HG02981 (cell line): ENCODE measurements around the gene EVPL.
"Not testable (repeated sequence)": the region's sequence is repeated elsewhere in the genome, so short reads cannot be mapped to it uniquely, and the experiment has no call there.

Experiments
- ATAC-seq: cut with Tn5 transposase; IDR thresholded peaks from one replicate; pipeline ENCODE4 v1.9.1; 2021; ENCODE audit warnings: mild to moderate bottlenecking, moderate library complexity; ENCODE audit not compliant: unreplicated experiment

Gene EVPL

DNA sequence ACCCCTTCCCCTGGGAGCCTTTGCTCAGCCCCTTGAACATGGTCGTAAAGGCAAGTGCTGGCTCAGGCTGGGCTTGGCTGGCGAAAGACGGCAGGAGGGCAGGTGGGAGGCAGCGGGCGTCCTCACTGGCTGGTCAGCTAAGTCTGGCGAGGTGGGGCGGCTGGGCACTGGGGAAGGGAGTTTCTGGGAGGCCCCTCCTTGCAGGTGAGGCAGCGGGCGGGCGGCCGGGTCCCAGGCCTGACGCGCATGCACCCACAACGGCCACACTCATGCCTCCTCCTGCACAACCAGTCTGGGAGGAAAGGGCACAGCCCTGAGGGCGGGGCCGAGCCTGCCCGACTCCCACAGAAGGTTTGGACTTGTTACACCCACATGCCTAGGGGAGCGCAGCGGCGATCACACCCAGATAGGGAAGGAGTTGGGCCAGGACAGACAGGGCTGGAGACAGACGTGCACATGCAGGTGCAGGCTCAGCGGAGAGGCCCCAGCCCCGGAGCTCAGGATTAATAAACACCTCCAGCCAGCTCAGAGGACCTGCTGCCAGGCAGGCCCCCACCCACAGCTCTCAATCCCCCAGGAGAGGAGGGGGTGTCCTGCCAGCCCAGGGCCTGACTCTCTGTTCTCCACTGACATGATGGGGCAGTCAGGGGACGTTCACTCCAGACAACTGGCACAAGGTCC is at the start of gene EVPL:
EVPL (minus strand) TSS at position 148 of the 681 bp plus-strand sequence; CDS start at position 40, 108 bp downstream.
- ATAC-seq: no peak

DNA sequence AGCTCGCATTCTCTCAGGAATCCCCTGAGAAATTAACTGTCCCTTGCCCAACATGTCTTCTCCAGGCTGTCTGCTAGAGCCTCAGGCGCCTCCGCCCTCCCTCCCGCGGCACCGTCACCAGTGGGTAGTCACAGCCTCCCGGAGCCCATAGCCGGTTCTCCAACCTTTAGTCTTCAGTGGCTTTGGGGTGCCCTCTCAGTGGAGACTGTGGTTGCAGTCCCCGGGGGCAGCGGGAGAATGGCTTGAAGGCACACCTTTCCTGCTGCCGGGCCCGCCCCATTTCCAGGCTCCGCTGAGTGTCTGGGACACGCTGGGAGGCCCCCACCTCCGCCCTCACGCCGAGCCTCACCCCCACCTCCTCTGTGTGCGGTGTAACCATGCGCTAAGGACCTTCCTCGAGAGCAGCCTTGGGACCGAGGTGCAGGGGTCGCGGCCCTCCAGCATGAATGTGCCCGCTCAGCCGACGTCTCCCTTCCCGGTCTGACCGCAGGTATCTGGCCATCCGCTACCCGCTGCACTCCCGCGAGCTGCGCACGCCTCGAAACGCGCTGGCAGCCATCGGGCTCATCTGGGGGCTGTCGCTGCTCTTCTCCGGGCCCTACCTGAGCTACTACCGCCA is 49.1 kb upstream of the EVPL start:
- ATAC-seq: no peak

DNA sequence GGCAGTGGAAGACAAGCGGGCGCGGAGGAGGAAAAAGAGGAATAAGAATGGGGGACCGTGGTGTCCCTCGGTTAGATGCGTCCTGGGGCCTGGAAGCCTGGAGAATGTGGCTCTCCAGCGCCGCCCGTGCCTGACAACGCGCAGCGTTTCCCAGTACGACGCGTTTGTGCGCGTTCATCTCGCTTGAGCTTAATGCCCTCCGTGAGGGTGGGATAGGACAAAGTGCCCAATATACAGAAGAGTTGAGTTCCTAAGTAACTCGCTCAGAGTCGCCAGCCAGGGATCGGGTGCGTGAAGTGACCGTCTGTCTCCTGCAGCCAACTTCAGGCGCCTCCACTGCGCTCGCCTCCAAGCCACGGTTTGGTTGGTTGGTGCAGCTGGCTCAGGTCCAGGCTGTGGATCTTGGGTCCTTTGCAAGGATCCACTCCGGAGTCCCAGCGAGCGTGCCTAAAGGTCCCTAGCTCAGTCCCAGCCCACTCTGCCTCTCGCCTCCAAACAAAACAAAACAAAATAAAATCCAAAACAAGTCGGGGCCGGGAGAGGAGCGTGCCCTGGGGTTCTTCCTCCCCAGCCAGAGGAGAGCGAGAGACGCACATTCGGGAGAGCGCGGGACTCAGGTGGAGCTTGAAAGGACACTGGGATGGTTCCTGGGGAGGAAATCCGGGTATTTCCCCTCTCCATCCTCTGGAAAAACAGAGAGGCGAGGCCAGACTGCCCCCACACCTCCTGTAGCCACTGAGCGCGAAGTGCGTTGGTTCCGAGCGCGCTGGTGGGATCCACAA is 48.4 kb upstream of the EVPL start:
- no peak for ATAC-seq

DNA sequence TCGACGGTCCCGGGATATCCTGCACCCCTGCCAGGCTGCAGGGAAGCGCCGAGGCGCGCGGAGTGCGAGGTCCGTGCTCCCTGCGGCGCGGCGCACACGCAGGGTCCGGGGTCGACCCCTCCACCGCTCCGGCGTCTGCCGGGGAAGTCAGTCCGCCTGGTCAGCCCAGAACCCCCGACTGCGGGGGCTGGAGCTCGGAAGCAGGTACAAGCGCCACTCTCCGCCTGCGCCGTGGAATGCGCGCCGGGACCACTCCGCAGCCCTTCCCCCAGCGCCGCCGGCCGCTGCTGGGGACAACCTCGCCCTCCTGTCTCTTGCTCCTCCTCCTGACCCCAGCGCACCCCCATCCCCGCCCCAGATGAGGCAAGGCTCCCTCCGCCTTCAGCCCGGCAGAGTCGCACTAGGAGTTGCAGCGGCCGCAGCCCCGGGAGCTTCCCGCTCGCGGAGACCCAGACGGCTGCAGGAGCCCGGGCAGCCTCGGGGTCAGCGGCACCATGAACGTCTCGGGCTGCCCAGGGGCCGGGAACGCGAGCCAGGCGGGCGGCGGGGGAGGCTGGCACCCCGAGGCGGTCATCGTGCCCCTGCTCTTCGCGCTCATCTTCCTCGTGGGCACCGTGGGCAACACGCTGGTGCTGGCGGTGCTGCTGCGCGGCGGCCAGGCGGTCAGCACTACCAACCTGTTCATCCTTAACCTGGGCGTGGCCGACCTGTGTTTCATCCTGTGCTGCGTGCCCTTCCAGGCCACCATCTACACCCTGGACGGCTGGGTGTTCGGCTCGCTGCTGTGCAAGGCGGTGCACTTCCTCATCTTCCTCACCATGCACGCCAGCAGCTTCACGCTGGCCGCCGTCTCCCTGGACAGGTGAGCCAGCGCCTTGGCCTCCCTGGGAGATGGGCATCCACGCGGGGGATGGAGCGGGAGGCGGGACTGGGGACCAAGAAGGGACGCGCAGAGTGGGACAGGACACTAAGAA is 47.6 kb upstream of the EVPL start, which contains the start of gene GALR2:
GALR2 (plus strand) TSS at position 392 of the 974 bp plus-strand sequence; CDS start at position 495, 103 bp downstream.
- no peak for ATAC-seq

DNA sequence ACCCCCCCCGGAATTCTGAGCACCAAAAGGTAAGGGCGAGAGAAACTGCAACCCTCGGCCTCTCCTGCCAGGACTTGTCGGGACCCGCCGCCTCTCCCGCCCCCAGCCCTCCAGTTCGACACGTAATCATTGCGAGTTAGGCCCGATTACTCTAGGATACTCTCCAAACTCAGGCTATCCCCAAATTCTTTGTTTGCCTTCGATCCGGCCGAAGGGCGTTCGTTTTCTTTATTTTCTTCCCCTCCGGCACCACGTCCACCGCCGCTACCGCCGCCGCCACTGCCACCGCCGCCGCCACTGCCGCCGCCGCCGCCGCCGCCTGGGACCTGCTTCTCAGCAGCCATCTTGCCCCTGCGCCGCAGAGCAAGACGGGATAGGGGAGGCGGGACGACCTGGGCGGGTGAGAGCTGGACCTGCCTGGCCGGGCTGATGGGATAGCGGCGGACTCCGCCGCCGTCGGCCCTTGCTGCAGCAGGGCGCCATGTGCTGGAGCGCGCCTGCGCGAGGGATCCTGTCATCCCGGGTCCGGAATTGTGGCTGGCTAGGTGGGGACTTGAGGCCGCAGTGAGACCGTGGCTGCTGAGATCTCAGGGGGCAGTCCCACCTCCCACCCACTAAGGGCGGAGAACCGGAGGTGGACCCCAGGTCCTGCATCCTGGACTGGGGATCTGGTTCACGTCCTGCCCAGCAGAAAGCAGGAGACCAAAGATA is 45.2 kb upstream of the EVPL start, which contains the start of gene SRP68:
SRP68 (minus strand) TSS at position 370 of the 711 bp plus-strand sequence; CDS start at position 344, 26 bp downstream.
- peak; percentile 66 for ATAC-seq

DNA sequence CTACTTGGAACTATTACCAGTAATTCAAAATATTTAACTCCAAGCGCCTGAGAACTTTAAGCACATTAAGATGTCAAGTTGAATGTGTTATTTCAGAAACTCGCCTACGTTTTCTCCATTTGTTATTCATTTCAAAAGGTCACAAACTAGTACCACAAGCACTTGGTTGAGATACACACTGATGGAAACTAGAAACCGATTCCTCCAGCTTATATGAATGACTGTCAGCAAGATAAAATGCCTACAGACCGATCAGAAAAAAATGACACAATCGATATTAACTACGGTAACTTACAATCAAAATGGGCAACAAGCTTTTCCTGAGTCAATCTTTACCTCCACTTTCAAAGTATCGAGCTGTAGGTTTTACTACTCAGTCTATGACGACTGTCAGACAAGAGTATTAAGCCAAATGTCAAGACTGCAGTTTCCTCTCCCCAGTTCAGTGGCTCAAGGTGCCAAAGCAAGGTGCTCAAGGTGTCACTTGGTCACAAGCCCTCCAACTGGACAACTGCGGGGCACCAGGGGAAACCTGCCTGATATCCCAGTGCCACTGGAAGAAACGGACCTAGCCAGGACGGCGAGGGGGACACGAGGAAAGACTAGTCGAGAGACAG is 44.5 kb upstream of the EVPL start:
- ATAC-seq: no peak

DNA sequence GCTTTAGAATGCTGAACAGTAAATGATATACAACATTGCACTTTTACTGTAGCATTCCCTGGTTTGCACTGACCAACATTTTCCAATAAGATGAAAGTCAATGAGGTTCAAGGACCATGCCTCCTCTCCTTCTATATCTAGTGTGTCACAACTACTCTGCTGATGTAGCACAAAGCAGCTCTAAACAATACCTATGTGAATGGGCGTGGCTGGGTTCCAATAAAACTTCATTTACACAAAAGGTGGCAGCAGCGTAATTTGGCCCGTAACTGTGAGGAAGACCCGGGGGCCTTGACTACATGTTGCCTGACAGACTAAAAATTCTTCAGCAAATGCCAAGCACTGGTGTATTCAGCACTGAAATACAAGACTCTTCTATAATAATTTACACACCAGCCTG is 38.7 kb upstream of the EVPL start:
- no peak for ATAC-seq

DNA sequence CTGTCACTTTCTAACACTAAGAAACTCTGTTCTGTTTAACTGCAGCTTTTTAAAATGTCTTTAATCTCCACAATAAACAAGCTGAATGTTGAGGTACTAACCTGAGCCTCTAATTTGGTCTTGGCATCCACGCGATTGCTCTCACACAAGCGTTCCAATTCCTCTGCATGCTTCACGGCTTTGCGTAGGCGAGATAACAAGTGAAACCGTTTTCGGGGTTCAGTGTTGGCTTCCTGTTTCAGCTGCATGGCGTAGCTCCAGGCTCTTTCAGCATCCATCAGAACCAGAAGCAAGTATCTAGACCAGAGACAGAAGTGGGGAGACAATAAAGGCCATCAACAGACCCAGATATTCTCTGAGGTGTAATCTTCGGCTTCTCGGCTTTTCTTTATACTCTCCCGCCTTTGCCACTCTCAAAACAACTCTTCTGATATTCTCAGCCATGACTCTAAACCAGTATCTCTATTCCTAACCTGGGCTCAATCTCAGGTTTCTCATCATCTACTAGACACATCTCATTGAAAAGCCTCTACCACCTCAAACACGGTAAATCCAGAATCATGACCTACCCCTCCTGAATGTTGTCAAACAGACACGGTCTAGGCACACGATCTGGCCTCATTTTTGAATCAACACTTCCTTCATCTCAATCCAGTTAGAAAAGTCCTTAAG is 36.9 kb upstream of the EVPL start:
- ATAC-seq: no peak

DNA sequence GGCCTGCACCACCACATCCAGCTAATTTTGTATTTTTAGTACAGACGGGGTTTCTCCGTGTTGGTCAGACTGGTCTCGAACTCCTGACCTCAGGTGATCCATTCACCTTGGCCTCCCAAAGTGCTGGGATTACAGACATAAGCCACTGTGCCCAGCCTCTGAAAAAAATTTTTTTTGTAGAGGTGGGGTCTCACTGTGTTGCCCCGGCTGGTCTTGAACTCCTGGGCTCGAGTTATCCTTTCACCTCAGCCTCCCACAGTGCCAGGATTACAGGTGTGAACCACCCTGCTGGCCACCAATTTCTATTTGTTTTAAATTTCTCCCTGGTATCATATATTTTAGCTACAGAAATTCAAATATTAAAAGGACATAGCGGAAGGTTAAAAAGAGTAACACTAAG is 31.2 kb upstream of the EVPL start:
- ATAC-seq: not testable (repeated sequence)

DNA sequence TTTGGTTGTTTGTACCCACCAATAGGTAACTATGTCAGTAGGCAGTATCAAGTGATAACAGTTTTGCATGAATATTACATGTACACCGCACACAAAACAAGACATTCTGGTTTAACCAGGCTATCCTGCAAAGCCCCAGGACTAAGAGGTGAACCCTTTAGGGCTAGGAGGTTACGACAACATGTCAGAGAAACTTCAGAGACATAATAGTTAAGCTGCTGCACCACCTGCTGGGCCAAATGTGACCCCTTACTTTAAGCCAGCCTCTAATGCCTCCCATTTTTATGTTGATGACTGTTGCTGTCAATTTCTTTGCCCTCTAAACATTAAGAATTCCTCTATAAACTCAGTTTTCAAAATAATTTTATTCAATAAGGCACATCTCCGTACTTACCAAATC is 29.8 kb upstream of the EVPL start:
- no peak for ATAC-seq

DNA sequence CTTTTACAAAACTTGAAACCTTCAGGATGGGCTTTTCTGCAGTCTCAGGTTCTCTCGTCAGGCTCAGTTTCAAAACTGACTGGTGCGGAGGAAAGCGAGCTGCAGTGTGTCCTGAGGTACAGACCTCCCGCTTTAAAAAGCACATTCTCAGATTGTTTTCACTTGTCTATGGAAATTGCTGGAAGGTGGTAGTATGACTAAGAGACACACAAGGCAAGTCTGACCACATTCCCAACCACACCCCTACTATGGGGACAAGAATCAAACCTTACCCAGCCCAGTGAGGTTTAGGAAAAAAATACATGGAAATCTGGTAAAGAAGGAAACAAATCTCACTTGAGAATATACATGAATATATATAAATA is 27.0 kb upstream of the EVPL start:
- ATAC-seq: no peak

DNA sequence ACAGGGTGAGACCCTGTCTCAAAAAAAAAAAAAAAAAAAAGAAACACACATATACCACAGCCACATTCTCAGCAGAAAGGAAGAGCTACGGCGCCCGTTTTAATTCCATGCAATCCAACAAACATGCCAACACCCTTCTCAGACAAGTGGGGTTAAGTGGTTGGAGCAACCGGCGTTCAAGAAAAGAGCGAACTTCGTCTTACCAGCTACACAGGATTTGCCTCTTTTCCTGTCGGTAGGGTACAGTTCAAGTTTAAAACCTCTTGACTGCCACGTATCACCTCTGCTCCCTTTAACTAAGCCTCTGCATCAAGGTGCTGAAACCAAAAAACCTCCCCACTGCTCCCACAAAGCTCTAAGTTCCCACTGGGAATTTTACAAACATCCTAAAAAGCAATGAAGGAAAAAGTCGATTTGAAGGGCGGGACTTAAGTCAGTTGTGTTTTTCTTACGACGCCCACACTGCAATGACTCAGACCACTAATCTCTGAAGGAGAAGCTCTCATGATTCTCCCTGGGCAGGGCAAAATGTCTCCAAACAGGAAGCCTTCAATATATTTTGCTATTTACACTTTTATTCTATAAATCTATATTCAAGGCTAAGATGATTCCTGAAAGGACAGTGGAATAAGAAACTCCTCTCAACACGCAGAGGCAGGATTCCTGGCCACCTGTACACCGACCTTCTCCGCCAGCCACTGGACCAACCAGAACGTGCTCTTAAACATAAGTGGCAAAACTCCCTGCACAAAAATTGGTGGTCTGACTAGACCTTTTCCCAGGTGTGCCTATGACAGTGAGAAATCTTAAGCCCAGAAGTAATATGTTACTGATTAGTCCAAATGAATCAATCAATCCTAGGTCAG is 26.4 kb upstream of the EVPL start:
- no peak for ATAC-seq

DNA sequence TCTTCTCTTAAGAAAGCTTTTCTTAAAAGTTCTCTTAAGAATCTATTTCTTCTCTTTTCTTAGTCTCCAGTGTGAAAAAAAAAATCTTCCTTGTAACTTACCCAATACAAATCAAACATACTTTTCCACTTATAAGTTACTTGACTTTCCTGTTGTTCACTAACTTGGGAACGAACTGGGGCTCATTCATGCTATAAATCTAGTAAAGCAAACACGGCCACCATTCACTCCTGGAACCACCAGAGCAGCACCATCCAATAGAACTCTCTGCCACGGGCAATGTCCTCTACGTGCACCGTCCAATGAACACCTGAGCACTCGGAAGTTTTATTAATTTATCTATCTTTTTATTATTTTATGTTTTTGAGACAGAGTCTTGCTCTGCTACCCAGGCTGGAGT is 24.5 kb upstream of the EVPL start:
- no peak for ATAC-seq

DNA sequence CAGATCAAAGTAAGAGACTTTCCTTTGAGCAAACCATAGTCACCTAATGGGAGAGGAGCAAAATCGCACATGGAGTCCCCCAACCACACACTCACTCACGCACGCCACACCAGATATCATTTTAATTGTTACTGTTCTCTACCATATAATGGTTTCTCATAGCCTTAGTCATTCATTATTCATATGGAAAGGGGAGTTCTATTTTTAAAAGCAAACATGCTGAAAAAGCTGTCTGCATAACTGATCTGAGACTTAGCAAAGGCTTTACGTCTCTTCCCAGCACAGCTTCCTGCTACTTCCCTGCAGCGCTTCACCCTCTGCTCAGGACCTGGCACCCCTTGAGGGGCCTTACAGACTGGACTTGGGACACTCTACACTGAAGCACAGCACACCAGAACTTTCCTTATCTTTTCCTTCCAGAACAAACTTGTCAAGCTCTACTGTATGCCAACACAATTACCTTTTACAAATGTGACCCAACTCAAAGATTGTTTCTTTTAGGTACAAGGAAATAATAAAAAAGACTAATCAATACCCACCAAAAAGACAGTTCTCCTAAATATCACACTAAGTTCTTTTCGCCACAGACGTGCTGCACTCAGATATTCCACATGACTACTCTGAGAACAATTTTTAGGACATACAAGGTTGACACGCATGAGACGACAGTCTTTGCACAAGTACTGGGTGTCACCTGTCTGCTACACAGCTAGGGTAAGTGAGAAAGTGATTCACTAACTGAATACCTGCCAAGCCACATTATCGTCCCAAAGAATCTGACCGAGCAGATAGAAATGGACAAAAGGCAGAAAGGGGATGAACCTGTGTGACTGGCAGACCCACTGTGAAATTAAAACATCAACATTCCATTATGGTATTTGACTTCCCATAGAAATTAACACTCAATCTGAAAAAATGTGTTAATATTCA is 23.7 kb upstream of the EVPL start:
- no peak for ATAC-seq

DNA sequence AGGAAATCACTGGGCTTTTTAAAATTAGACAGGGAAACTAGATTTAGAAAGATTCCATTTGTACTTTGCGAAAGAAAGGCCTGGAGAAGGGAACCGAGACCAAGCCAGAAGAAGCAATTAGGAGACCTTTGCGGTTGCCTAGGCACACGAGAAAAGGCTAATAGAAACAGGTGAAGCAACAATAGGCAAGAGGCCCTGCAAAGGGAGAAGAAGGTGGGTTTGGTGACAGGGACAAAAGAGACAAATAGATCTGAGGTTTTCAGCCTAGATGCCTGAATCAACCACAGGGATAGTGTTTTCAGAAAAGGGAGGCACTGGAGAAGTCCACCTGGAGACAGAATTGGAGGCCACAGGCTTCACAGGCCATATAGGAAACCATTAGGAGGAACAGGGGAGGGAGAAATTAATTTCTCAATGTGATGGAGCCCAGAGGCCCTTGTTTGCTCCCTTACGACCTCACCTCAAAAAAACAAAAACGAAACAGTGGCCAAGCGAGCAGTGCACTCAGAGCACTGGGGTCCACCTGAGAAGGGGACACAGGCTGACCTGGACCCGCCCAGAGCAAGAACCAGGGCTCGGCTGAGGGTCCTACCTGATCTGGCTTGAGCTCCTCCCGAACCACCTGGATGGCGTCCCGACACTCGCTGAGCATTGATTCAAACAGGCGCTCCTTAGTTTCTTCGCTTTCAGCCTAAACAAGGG is 22.9 kb upstream of the EVPL start:
- ATAC-seq: no peak

DNA sequence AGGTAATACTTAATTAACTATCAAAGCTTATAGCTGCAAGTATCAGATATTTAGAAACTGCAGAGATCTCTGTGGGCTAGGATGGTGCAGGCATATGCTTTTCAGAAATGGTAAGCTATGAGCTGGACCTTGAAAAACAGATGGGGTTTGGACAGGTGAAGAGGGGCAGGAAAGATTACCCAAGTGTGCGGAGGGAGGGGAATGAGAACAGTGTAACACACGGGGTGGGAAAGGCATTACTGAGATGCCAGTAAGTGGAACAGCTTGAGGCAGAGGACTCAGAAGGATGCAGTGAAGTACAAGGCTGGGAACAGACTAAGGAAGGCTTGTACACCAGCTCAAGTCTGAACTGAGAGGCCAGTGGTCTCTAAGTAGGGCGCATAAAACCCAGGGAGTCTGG is 22.1 kb upstream of the EVPL start:
- ATAC-seq: no peak
